K562 (cell line): Measurements from ENCODE around the gene EPHB2.

Experiments
- CTCF ChIP-seq, 3 experiments: IDR thresholded peaks in 2 of 3; conservative IDR thresholded peaks in 1 of 3; 2 replicates each; pipeline ENCODE4 v1.5.1; 2011 to 2012; ENCODE audit warnings: low read length in 3 of 3, mild to moderate bottlenecking in 3 of 3, control low read depth in 2 of 3, improper control_type of control experiment in 1 of 3, inconsistent platforms in 1 of 3, low read depth in 1 of 3, mixed read lengths in 1 of 3, moderate library complexity in 1 of 3; ENCODE audit not compliant: insufficient read depth in 2 of 3
- ZNF174 ChIP-seq: fragments of 250-450 bp; sonication (Bioruptor Pico); IDR thresholded peaks from 2 replicates; pipeline ENCODE4 v1.4.0; 2020; ENCODE audit warnings: mild to moderate bottlenecking

DNA sequence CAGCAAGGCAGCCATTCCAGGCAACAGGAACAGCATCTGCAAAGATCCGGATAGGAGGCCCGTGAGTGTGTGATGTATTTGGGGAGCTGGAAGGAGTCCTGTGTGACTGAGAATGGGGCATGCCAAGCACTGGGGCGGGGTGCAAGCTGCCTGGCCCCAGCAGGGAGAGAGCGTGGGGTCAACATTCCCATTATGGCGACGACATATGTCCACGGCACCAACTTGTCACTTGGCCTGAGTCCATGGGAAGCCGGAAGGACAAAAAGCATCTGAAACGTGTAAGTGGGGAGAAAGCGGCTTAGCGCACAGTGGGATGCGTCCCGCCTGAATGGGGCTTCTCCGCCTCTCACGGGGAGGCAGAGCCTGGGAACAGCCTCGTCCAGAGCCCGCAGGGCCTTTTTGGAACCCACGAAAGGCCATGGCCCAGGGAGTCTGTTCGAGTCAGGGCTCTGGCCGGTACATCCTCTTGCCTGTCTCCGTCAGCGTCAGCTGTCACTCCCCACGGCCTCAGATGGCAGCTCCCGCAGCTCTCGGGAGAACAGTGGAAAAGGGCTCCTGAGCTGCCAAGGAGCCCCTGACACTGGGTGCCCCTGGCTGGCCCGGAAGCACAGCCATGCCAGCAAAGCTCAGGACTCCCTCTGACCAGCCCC, 12.4 kb downstream of the EPHB2 start:
- no peak for TF ChIP-seq CTCF (IDR thresholded peaks at IDR 0.05 in 2 of 3, conservative IDR thresholded peaks at IDR 0.05 in 1 of 3; ENCODE audit: insufficient read depth in 2 of 3, low read depth in 1 of 3, low read length in 3 of 3)
- no peak for TF ChIP-seq ZNF174 (CRISPR knock-in tag)
